IMR-90 (cell line): Measurements from ENCODE around the gene NIPA2. TPM values are rescaled to one million over a fixed set of nuclear protein-coding genes. Genes with fewer than 3 reads are reported as not detected.

Source experiments
- ATAC-seq: fragments of 200-7000 bp; cut with Tn5 transposase; 2 replicates; pipeline ENCODE4 v1.9.1; 2020; ENCODE audit warnings: low read depth, mild to moderate bottlenecking, moderate library complexity
- BruUV-seq: library from RNA; stranded (reverse); fragments of 400-500 nt; replicated peaks from 2 replicates; lab custom pipeline; 2021; lab: Mats Ljungman, UMichigan
- CTCF ChIA-PET: fragments of 300-600 bp; formaldehyde crosslinking; extraction: SDS; loops from one replicate; lab custom pipeline; 2021; ENCODE audit warnings: antibody characterized with exemption; lab: Yijun Ruan, JAX
- POLR2A ChIA-PET: fragments of 300-600 bp; sonication (Branson Sonifier 250); formaldehyde crosslinking; loops from one replicate; lab custom pipeline; 2022; ENCODE audit warnings: antibody characterized with exemption; ENCODE audit not compliant: unreplicated experiment; lab: Charles Lee
- DNase-seq: peaks from one replicate; pipeline ENCODE4 v3.0.0; 2013
- H2AFZ ChIP-seq: replicated peaks from 2 replicates; pipeline ENCODE3; 2013; ENCODE audit warnings: low read length, mild to moderate bottlenecking; ENCODE audit not compliant: poor library complexity
- H2AK5ac ChIP-seq: 2 replicates; pipeline ENCODE4 v1.6.1; 2013; ENCODE audit warnings: low read depth, low read length, inconsistent platforms
- H2AK9ac ChIP-seq: replicated peaks from 2 replicates; pipeline ENCODE3; 2013; ENCODE audit warnings: mild to moderate bottlenecking, low read depth, low read length, moderate library complexity; ENCODE audit not compliant: poor library complexity
- H2BK120ac ChIP-seq: 2 replicates; pipeline ENCODE4 v1.6.1; 2013; ENCODE audit warnings: low read depth, low read length, inconsistent platforms
- H2BK15ac ChIP-seq: 3 replicates; pipeline ENCODE4 v1.6.1; 2013; ENCODE audit warnings: low read depth, low read length, inconsistent platforms
- H2BK20ac ChIP-seq: 2 replicates; pipeline ENCODE4 v1.6.1; 2013; ENCODE audit warnings: low read depth, mild to moderate bottlenecking, inconsistent platforms, low read length, moderate library complexity
- H2BK5ac ChIP-seq: 2 replicates; pipeline ENCODE4 v1.6.1; 2013; ENCODE audit warnings: mild to moderate bottlenecking, low read depth, low read length, inconsistent platforms; ENCODE audit not compliant: poor library complexity, severe bottlenecking
- H3K14ac ChIP-seq: replicated peaks from 2 replicates; pipeline ENCODE4 v1.6.1; 2013; ENCODE audit warnings: low read depth, low read length, inconsistent platforms
- H3K18ac ChIP-seq: 2 replicates; pipeline ENCODE4 v1.6.1; 2013; ENCODE audit warnings: low read depth, low read length, control low read depth
- H3K23ac ChIP-seq: 2 replicates; pipeline ENCODE4 v1.6.1; 2013; ENCODE audit warnings: low read depth, low read length, inconsistent platforms
- H3K27ac ChIP-seq: 2 replicates; pipeline ENCODE4 v1.5.1; 2013; ENCODE audit warnings: mild to moderate bottlenecking, control low read depth, low read length; ENCODE audit not compliant: insufficient read depth
- H3K27me3 ChIP-seq: 2 replicates; pipeline ENCODE4 v1.6.1; 2013; ENCODE audit warnings: low read length; ENCODE audit not compliant: control insufficient read depth, insufficient read depth
- H3K36me3 ChIP-seq: 2 replicates; pipeline ENCODE4 v1.6.1; 2013; ENCODE audit warnings: low read length, mixed read lengths; ENCODE audit not compliant: control insufficient read depth, insufficient read depth
- H3K4ac ChIP-seq: 2 replicates; pipeline ENCODE4 v1.6.1; 2013; ENCODE audit warnings: low read depth, low read length, inconsistent platforms
- H3K4me1 ChIP-seq: 2 replicates; pipeline ENCODE4 v1.6.1; 2013; ENCODE audit warnings: low read length, mixed read lengths; ENCODE audit not compliant: control insufficient read depth, insufficient read depth
- H3K4me2 ChIP-seq: 2 replicates; pipeline ENCODE4 v1.6.1; 2013; ENCODE audit warnings: low read depth, mild to moderate bottlenecking, control low read depth, low read length, moderate library complexity
- H3K4me3 ChIP-seq: 2 replicates; pipeline ENCODE4 v1.5.1; 2013; ENCODE audit warnings: low read depth, mild to moderate bottlenecking, control low read depth, low read length, moderate library complexity; ENCODE audit not compliant: insufficient read depth
- H3K56ac ChIP-seq: 2 replicates; pipeline ENCODE4 v1.6.1; 2013; ENCODE audit warnings: low read length, inconsistent platforms; ENCODE audit not compliant: insufficient read depth; ENCODE audit errors: extremely low read depth
- H3K79me1 ChIP-seq, 2 experiments: 2 replicates each; pipeline ENCODE4 v1.6.1; 2013; ENCODE audit warnings: low read length in 2 of 2, inconsistent platforms in 1 of 2, low read depth in 1 of 2
- H3K9ac ChIP-seq: 2 replicates; pipeline ENCODE4 v1.6.1; 2013; ENCODE audit warnings: low read depth, low read length, control low read depth
- H3K9me1 ChIP-seq: 2 replicates; pipeline ENCODE4 v1.6.1; 2013; ENCODE audit warnings: low read length, inconsistent platforms; ENCODE audit not compliant: insufficient read depth
- H3K9me3 ChIP-seq: 2 replicates; pipeline ENCODE4 v1.6.1; 2013; ENCODE audit warnings: low read length; ENCODE audit not compliant: control insufficient read depth, insufficient read depth
- H4K20me1 ChIP-seq: 2 replicates; pipeline ENCODE4 v1.6.1; 2013; ENCODE audit warnings: low read length, inconsistent platforms; ENCODE audit not compliant: insufficient read depth
- H4K5ac ChIP-seq: 2 replicates; pipeline ENCODE4 v1.6.1; 2013; ENCODE audit warnings: mild to moderate bottlenecking, low read depth, low read length, control low read depth
- H4K8ac ChIP-seq, 2 experiments: 2 replicates each; pipeline ENCODE4 v1.6.1; 2013; ENCODE audit warnings: low read depth in 2 of 2, low read length in 2 of 2, control low read depth in 1 of 2, inconsistent platforms in 1 of 2
- H4K91ac ChIP-seq: 2 replicates; pipeline ENCODE4 v1.6.1; 2013; ENCODE audit warnings: low read depth, low read length, inconsistent platforms; ENCODE audit not compliant: insufficient read depth
- BHLHE40 ChIP-seq: fragments of 150-350 bp; IDR thresholded peaks from 2 replicates; pipeline ENCODE4 v1.6.1; 2016; ENCODE audit warnings: mild to moderate bottlenecking, low read depth, low read length
- CEBPB ChIP-seq: IDR thresholded peaks from 2 replicates; pipeline ENCODE4 v1.6.1; 2012; ENCODE audit warnings: low read depth, low read length, improper control_type of control experiment
- CHD1 ChIP-seq: IDR thresholded peaks from 2 replicates; pipeline ENCODE4 v1.6.1; 2012; ENCODE audit warnings: low read depth, low read length, improper control_type of control experiment
- CTCF ChIP-seq: conservative IDR thresholded peaks from 2 replicates; pipeline ENCODE4 v1.5.1; 2012; ENCODE audit warnings: mild to moderate bottlenecking, low read depth, low read length, improper control_type of control experiment
- FOS ChIP-seq: fragments of 150-350 bp; IDR thresholded peaks from 2 replicates; pipeline ENCODE4 v1.6.1; 2016; ENCODE audit warnings: low read depth, low read length
- MAFK ChIP-seq: IDR thresholded peaks from 2 replicates; pipeline ENCODE4 v1.6.1; 2012; ENCODE audit warnings: low read depth, low read length, improper control_type of control experiment
- MAZ ChIP-seq: IDR thresholded peaks from 2 replicates; pipeline ENCODE4 v1.6.1; 2012; ENCODE audit warnings: low read depth, mild to moderate bottlenecking, low read length, improper control_type of control experiment, moderate library complexity, borderline replicate concordance
- MXI1 ChIP-seq: IDR thresholded peaks from 2 replicates; pipeline ENCODE4 v1.6.1; 2012; ENCODE audit warnings: low read depth, mild to moderate bottlenecking, low read length, moderate library complexity, borderline replicate concordance
- NFE2L2 ChIP-seq: fragments of 150-350 bp; IDR thresholded peaks from 2 replicates; pipeline ENCODE4 v1.6.1; 2016; ENCODE audit warnings: low read depth, mild to moderate bottlenecking, low read length
- POLR2A ChIP-seq: IDR thresholded peaks from 2 replicates; pipeline ENCODE4 v1.6.1; 2012; ENCODE audit warnings: mild to moderate bottlenecking, low read depth, low read length
- RAD21 ChIP-seq: IDR thresholded peaks from 2 replicates; pipeline ENCODE4 v1.6.1; 2012; ENCODE audit warnings: low read length, improper control_type of control experiment
- RCOR1 ChIP-seq: IDR thresholded peaks from 2 replicates; pipeline ENCODE4 v1.6.1; 2012; ENCODE audit warnings: mild to moderate bottlenecking, low read length, improper control_type of control experiment; ENCODE audit not compliant: insufficient replicate concordance
- RFX5 ChIP-seq: IDR thresholded peaks from 2 replicates; pipeline ENCODE4 v1.8.0; 2012; ENCODE audit warnings: low read depth, mild to moderate bottlenecking, low read length, moderate library complexity
- SMC3 ChIP-seq: fragments of 150-350 bp; IDR thresholded peaks from 2 replicates; pipeline ENCODE4 v1.6.1; 2016; ENCODE audit warnings: low read depth, mild to moderate bottlenecking, antibody characterized with exemption, low read length, moderate library complexity
- WGBS, 2 experiments: methylation state at CpG; one replicate each; pipeline versions ENCODE4 v1.1.5 to v1.1.7; 2013; ENCODE audit warnings: missing lambda C conversion rate in 2 of 2; ENCODE audit not compliant: insufficient read length in 1 of 2; ENCODE audit errors: extremely low coverage in 2 of 2; 5-methylcytosine and 5-hydroxymethylcytosine counted together
- dilution Hi-C: fragments of 300-500 bp; cut with HindIII; formaldehyde crosslinking; loops from one replicate; pipeline ENCODE4 v1.14.3; 2018; ENCODE audit warnings: low sequenced_read_pairs; ENCODE audit not compliant: unreplicated experiment
- in situ Hi-C: fragments of 300-500 bp; cut with MboI; formaldehyde crosslinking; loops from 3 replicates; pipeline ENCODE4 v1.14.3; 2019; ENCODE audit warnings: low sequenced_read_pairs, inconsistent platforms, mixed read lengths
- intact Hi-C: fragments of 100-400 bp; cut with micrococcal nuclease; formaldehyde crosslinking; loops from 2 replicates; pipeline ENCODE4 v1.10.0; 2022
- polyA plus RNA-seq, 3 experiments: library from polyadenylated mRNA; depleted of rRNA; stranded (reverse); fragments of >200 nt; gene quantifications; 2 replicates each; pipeline ENCODE4 v1.2.3, GENCODE V29; 2012; ENCODE audit warnings: low replicate concordance in 1 of 3
- total RNA-seq: library from RNA; depleted of rRNA; stranded (reverse); fragments of >200 nt; gene quantifications from 2 replicates; pipeline ENCODE4 v1.2.3, GENCODE V29; 2012
- TF ChIP-seq, protein P1 (sequence below): fragments of 150-350 bp; IDR thresholded peaks from 2 replicates; pipeline ENCODE4 v1.6.1; 2016; ENCODE audit warnings: low read depth, mild to moderate bottlenecking, low read length, moderate library complexity, borderline replicate concordance
- TF ChIP-seq, protein P2 (sequence below): fragments of 150-350 bp; IDR thresholded peaks from 2 replicates; pipeline ENCODE4 v1.6.1; 2017; ENCODE audit warnings: mild to moderate bottlenecking, antibody characterized with exemption, low read length, low read depth

The NIPA2 gene
- total and polyA plus RNA-seq, 2 of the 4 experiments (the other 2 are of a cell fraction) = 33.0 to 38.0 TPM

DNA sequence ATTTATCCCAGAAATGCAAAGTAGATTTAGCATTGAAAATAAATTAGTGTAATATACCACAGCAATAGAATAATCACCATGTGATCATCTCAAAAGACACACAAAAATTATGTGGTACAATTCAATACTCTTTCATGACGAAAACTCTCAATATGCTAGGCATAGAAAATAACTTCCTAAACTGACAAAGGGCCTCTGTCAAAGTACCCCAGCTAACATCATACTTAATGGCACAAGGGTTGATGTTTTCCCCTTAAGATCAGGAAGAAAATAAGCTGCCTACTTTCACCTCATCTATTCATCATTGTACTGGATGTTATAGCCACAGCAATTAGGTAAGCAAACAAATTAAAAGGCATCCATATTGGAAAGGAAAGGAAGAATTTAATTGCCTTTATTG is 22.7 kb upstream of the NIPA2 start:
- intact Hi-C loops = no loop called here
- H2BK5ac ChIP-seq = no peak overlapping the region
- H3K4me3 ChIP-seq = no peak overlapping the region
- no peaks in the 10 kb centered on the region for H4K20me1 ChIP-seq
- H2BK20ac ChIP-seq = no peak overlapping the region
- H3K9me3 ChIP-seq = no peaks in the 10 kb centered on the region
- H2AK9ac ChIP-seq = no peak overlapping the region
- no peak overlapping the region for H2AK5ac ChIP-seq
- H3K56ac ChIP-seq = no peak overlapping the region
- H3K4me2 ChIP-seq = no peak overlapping the region
- no peaks in the 10 kb centered on the region for H3K4me1 ChIP-seq
- no peak overlapping the region for H3K4ac ChIP-seq
- no peak overlapping the region for H3K9ac ChIP-seq
- no peak overlapping the region for H4K91ac ChIP-seq
- DNase-seq = no peak
- H3K23ac ChIP-seq = no peak overlapping the region
- POLR2A ChIA-PET = no interaction called here
- H3K27ac ChIP-seq = no peak overlapping the region
- no peak overlapping the region for H3K14ac ChIP-seq
- no CpG with 5 or more reads among the region's 1 CpG for WGBS, 2 experiments
- H4K8ac ChIP-seq = no peak overlapping the region
- H3K18ac ChIP-seq = no peak overlapping the region
- dilution Hi-C loops = no loop called here
- in situ Hi-C loops = loop anchor here (25.0 kb wide), 1 partner anchor 103 kb away; no protein-coding TSS in a partner anchor
- no TSS peak for BruUV-seq
- no peak overlapping the region for H2BK120ac ChIP-seq
- CTCF ChIA-PET = interaction anchor here (0.6 kb wide), 1 partner anchor 25 kb away, joined by 3 read pairs; no protein-coding TSS in a partner anchor
- peaks cover 3% of the 10 kb centered on the region; the same call in 1 of the 2 replicates for H3K9me1 ChIP-seq
- no peaks in the 10 kb centered on the region for H3K27me3 ChIP-seq
- no peaks in the 10 kb centered on the region; a peak in 1 of 4 replicates for H3K79me1 ChIP-seq
- H2BK15ac ChIP-seq = no peak overlapping the region
- peaks cover 8% of the 10 kb centered on the region for H3K36me3 ChIP-seq
- no peak overlapping the region for H4K5ac ChIP-seq
- TF ChIP-seq BHLHE40 (no peak), MAFK (no peak), POLR2A (no peak), RCOR1 (no peak), RAD21 (no peak), NFE2L2 (no peak), CTCF (no peak), CHD1 (no peak), MAZ (no peak), MXI1 (no peak), FOS (no peak), CEBPB (no peak), SMC3 (no peak), RFX5 (no peak)
- TF ChIP-seq, protein P1, sequence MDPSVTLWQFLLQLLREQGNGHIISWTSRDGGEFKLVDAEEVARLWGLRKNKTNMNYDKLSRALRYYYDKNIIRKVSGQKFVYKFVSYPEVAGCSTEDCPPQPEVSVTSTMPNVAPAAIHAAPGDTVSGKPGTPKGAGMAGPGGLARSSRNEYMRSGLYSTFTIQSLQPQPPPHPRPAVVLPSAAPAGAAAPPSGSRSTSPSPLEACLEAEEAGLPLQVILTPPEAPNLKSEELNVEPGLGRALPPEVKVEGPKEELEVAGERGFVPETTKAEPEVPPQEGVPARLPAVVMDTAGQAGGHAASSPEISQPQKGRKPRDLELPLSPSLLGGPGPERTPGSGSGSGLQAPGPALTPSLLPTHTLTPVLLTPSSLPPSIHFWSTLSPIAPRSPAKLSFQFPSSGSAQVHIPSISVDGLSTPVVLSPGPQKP = no peak
- TF ChIP-seq, protein P2, sequence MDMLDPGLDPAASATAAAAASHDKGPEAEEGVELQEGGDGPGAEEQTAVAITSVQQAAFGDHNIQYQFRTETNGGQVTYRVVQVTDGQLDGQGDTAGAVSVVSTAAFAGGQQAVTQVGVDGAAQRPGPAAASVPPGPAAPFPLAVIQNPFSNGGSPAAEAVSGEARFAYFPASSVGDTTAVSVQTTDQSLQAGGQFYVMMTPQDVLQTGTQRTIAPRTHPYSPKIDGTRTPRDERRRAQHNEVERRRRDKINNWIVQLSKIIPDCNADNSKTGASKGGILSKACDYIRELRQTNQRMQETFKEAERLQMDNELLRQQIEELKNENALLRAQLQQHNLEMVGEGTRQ = no peak
- no peak for ATAC-seq
- H2AFZ ChIP-seq = no peak overlapping the region
